Neural cell (in vitro differentiated cells): ENCODE results near the gene WDR26.

Experiments
- CTCF ChIP-seq: fragments of 450-650 bp; IDR thresholded peaks from 2 replicates; pipeline ENCODE4 v1.5.1; 2014; ENCODE audit warnings: antibody characterized with exemption, mild to moderate bottlenecking, moderate library complexity; ENCODE audit not compliant: poor library complexity, severe bottlenecking
- EP300 ChIP-seq: fragments of 450-650 bp; conservative IDR thresholded peaks from 2 replicates; pipeline ENCODE4 v1.6.1; 2014; ENCODE audit warnings: antibody characterized with exemption, mild to moderate bottlenecking, moderate library complexity; ENCODE audit not compliant: poor library complexity, severe bottlenecking
- EZH2 ChIP-seq: fragments of 200-600, 300-800 bp; shearing (Covaris generic), sonication (generic); IDR thresholded peaks from 2 replicates; pipeline ENCODE4 v1.6.1; 2014; ENCODE audit warnings: antibody characterized with exemption, low read length, borderline replicate concordance, mild to moderate bottlenecking; ENCODE audit not compliant: insufficient read depth, poor library complexity, severe bottlenecking
- MXI1 ChIP-seq: fragments of 450-650 bp; conservative IDR thresholded peaks from 2 replicates; pipeline ENCODE4 v1.6.1; 2014; ENCODE audit warnings: antibody characterized with exemption, mild to moderate bottlenecking; ENCODE audit not compliant: poor library complexity, severe bottlenecking
- POLR2AphosphoS5 ChIP-seq: IDR thresholded peaks from 2 replicates; pipeline ENCODE4 v1.6.1; 2012
- RAD21 ChIP-seq: fragments of 450-650 bp; conservative IDR thresholded peaks from 2 replicates; pipeline ENCODE4 v1.6.1; 2014; ENCODE audit warnings: antibody characterized with exemption, mild to moderate bottlenecking, moderate library complexity
- REST ChIP-seq: IDR thresholded peaks from 2 replicates; pipeline ENCODE4 v1.6.1; 2012; ENCODE audit warnings: borderline replicate concordance

GRCh38 chr1:224429616-224430326 lies 4.8 kb downstream of the WDR26 start:
- TF ChIP-seq EZH2 (no peak), CTCF (no peak), RAD21 (no peak), EP300 (no peak), POLR2AphosphoS5 (no peak), REST (no peak), MXI1 (no peak)
